B cell (primary cell): ENCODE measurements around the gene TEX13D. TPM values are rescaled to one million over a fixed set of nuclear protein-coding genes. Genes with fewer than 3 reads are reported as not detected.

Experiments used
- ATAC-seq: fragments of 200-7000 bp; cut with Tn5 transposase; one replicate; pipeline ENCODE4 v1.10.0; 2021; ENCODE audit warnings: low read depth, mild to moderate bottlenecking, moderate number of reproducible peaks, moderate library complexity
- CTCF ChIA-PET: fragments of 350-600 bp; sonication (Branson Sonifier 250); formaldehyde crosslinking; loops from one replicate; lab custom pipeline; 2021; ENCODE audit warnings: antibody characterized with exemption, inconsistent platforms; lab: Charles Lee
- POLR2A ChIA-PET: fragments of 350-600 bp; sonication (Branson Sonifier 250); formaldehyde crosslinking; loops from one replicate; lab custom pipeline; 2021; ENCODE audit warnings: antibody characterized with exemption; lab: Charles Lee
- DNase-seq: peaks from one replicate; pipeline ENCODE4 v3.0.0; 2013
- H2AFZ ChIP-seq: 2 replicates; pipeline ENCODE4 v1.6.1; 2012; ENCODE audit warnings: mild to moderate bottlenecking, low read depth, low read length; ENCODE audit not compliant: insufficient read depth, poor library complexity, severe bottlenecking
- H3K27ac ChIP-seq, 2 donors: 1 replicate in 1 of 2; 2 replicates in 1 of 2; pipeline ENCODE4 v1.5.1; 2012 to 2013; ENCODE audit warnings: low read length in 2 of 2, mild to moderate bottlenecking in 2 of 2, moderate library complexity in 1 of 2
- H3K27me3 ChIP-seq, 4 experiments: fragments of 200-600 bp in 1 of 4; sonication (generic) in 1 of 4; replicated peaks in 1 of 4; 1 replicate in 2 of 4; 2 replicates in 2 of 4; pipeline versions ENCODE4 v1.6.1 to v1.7.0; 2013 to 2016; ENCODE audit warnings: low read length in 3 of 4, mild to moderate bottlenecking in 2 of 4, mixed read lengths in 1 of 4, moderate library complexity in 1 of 4; ENCODE audit not compliant: insufficient read depth in 4 of 4, control insufficient read depth in 3 of 4; ENCODE audit errors: control extremely low read depth in 1 of 4
- H3K36me3 ChIP-seq, 2 experiments: replicated peaks in 1 of 2; 1 replicate in 1 of 2; 2 replicates in 1 of 2; pipeline versions ENCODE4 v1.6.1 to v1.7.1; 2013; ENCODE audit warnings: low read length in 1 of 2; ENCODE audit not compliant: insufficient read depth in 2 of 2, control insufficient read depth in 1 of 2; ENCODE audit errors: control extremely low read depth in 1 of 2, extremely low read depth in 1 of 2
- H3K4me1 ChIP-seq, 2 donors: fragments of 200-600 bp in 1 of 2; sonication (generic) in 1 of 2; 1 replicate in 1 of 2; 2 replicates in 1 of 2; pipeline versions ENCODE4 v1.5.1 to v1.6.1; 2013 to 2017; ENCODE audit warnings: low read length in 2 of 2; ENCODE audit not compliant: control insufficient read depth in 2 of 2, insufficient read depth in 2 of 2
- H3K4me2 ChIP-seq: replicated peaks from 2 replicates; pipeline ENCODE3; 2012; ENCODE audit warnings: mild to moderate bottlenecking, low read depth, low read length; ENCODE audit not compliant: poor library complexity, severe bottlenecking
- H3K4me3 ChIP-seq, 5 experiments: fragments of 200-600 bp in 1 of 5; sonication (generic) in 1 of 5; 1 replicate in 3 of 5; 2 replicates in 2 of 5; pipeline versions ENCODE4 v1.5.1 to v1.7.0; 2011 to 2016; ENCODE audit warnings: low read length in 4 of 5, mild to moderate bottlenecking in 4 of 5, low read depth in 2 of 5, control low read depth in 1 of 5, moderate library complexity in 1 of 5; ENCODE audit not compliant: insufficient read depth in 1 of 5; ENCODE audit errors: control extremely low read depth in 1 of 5, extremely low read depth in 1 of 5
- H3K79me2 ChIP-seq: fragments of 200-600 bp; sonication (generic); one replicate; pipeline ENCODE4 v1.6.0; 2016; ENCODE audit warnings: low read length; ENCODE audit not compliant: control insufficient read depth, insufficient read depth
- H3K9ac ChIP-seq: fragments of 200-600 bp; sonication (generic); 2 replicates; pipeline ENCODE4 v1.6.1; 2017; ENCODE audit warnings: mild to moderate bottlenecking, low read length, moderate library complexity
- H3K9me3 ChIP-seq, 3 donors: one replicate each; pipeline versions ENCODE4 v1.6.1 to v1.7.1; 2013; ENCODE audit warnings: low read length in 2 of 3; ENCODE audit not compliant: control insufficient read depth in 2 of 3, insufficient read depth in 1 of 3; ENCODE audit errors: control extremely low read depth in 1 of 3
- H4K20me1 ChIP-seq: 2 replicates; pipeline ENCODE4 v1.6.0; 2012; ENCODE audit warnings: mild to moderate bottlenecking, low read length; ENCODE audit not compliant: insufficient read depth, control insufficient read depth, poor library complexity, severe bottlenecking
- H3K27ac Mint-ChIP-seq: one replicate; pipeline ENCODE4 v1.8.0; 2021; ENCODE audit warnings: mixed read lengths
- H3K27me3 Mint-ChIP-seq: one replicate; pipeline ENCODE4 v1.8.0; 2021; ENCODE audit warnings: mixed read lengths
- H3K4me1 Mint-ChIP-seq: one replicate; pipeline ENCODE4 v1.8.0; 2021; ENCODE audit warnings: mixed read lengths
- H3K4me3 Mint-ChIP-seq: one replicate; pipeline ENCODE4 v1.8.0; 2021; ENCODE audit warnings: mixed read lengths
- H3K9me3 Mint-ChIP-seq: one replicate; pipeline ENCODE4 v1.8.0; 2022; ENCODE audit warnings: mixed read lengths; ENCODE audit not compliant: insufficient read depth
- EZH2 ChIP-seq: IDR thresholded peaks from 2 replicates; pipeline ENCODE4 v1.6.1; 2012; ENCODE audit warnings: borderline replicate concordance, low read depth, mild to moderate bottlenecking, moderate library complexity, low read length; ENCODE audit not compliant: insufficient read depth, poor library complexity, severe bottlenecking
- WGBS: methylation state at CpG from one replicate; pipeline ENCODE4 v1.1.5; 2013; ENCODE audit warnings: missing lambda C conversion rate; ENCODE audit not compliant: insufficient coverage; 5-methylcytosine and 5-hydroxymethylcytosine counted together
- intact Hi-C: fragments of 100-400 bp; cut with micrococcal nuclease; formaldehyde crosslinking; loops from one replicate; pipeline ENCODE4 v1.10.0; 2022
- polyA plus RNA-seq: library from polyadenylated mRNA; depleted of rRNA; stranded (reverse); fragments of >200 nt; gene quantifications from 2 replicates; pipeline ENCODE4 v1.2.3, GENCODE V29; 2012
- total RNA-seq, 2 donors: library from RNA; stranded (reverse); fragments of 120-200 nt in 1 of 2; gene quantifications; 1 replicate in 1 of 2; 2 replicates in 1 of 2; pipeline versions ENCODE4 v1.2.3 to v1.2.4, GENCODE V29; 2013 to 2022
- TF ChIP-seq, protein P1 (sequence below): fragments of 200-600 bp; IDR thresholded peaks from one replicate; pipeline ENCODE4 v1.8.0; 2022; ENCODE audit warnings: antibody characterized with exemption, mild to moderate bottlenecking

Gene TEX13D
- total and polyA plus RNA-seq, 2 donors (not counting 1 experiment from before 2014, with no cell fraction given): not detected

DNA sequence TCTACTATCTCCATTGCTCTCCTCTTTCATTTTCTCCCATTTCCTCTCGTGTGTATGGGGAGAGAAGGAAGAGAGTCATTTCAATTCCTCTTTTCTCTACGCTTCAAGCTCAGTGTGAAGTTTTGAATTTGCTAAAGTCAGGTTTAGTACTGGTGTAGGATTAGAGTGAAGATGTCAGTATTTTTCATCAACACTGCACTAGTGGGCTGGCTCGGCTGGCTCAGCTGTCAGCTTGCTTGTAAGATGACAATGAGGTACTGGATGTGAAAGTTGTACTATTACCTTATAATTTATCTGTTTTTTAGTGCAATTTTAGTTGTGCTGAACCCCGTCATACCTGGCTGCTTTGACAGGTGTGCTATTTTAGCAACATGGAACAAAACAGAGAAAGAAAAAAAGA, 11.8 kb downstream of the TEX13D start:
- Histone ChIP-seq H4K20me1 (no peaks in the 10 kb centered on the region), H3K9ac (no peak overlapping the region), H3K4me2 (no peak overlapping the region), H3K4me1 (no peaks in the 10 kb centered on the region), H3K27ac (no peak overlapping the region), H3K4me3 (no peak overlapping the region), H3K79me2 (no peaks in the 10 kb centered on the region), H3K36me3 (no peaks in the 10 kb centered on the region), H2AFZ (no peak overlapping the region), H3K27me3 (no peaks in the 10 kb centered on the region), H3K9me3 (no peaks in the 10 kb centered on the region)
- ATAC-seq: no peak
- H3K9me3 Mint-ChIP-seq: no peaks in the 10 kb centered on the region
- TF ChIP-seq, protein P1, sequence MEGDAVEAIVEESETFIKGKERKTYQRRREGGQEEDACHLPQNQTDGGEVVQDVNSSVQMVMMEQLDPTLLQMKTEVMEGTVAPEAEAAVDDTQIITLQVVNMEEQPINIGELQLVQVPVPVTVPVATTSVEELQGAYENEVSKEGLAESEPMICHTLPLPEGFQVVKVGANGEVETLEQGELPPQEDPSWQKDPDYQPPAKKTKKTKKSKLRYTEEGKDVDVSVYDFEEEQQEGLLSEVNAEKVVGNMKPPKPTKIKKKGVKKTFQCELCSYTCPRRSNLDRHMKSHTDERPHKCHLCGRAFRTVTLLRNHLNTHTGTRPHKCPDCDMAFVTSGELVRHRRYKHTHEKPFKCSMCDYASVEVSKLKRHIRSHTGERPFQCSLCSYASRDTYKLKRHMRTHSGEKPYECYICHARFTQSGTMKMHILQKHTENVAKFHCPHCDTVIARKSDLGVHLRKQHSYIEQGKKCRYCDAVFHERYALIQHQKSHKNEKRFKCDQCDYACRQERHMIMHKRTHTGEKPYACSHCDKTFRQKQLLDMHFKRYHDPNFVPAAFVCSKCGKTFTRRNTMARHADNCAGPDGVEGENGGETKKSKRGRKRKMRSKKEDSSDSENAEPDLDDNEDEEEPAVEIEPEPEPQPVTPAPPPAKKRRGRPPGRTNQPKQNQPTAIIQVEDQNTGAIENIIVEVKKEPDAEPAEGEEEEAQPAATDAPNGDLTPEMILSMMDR: no peak
- no peak for TF ChIP-seq EZH2
- no peak overlapping the region for H3K4me3 Mint-ChIP-seq
- no CpG with 5 or more reads among the region's 4 CpGs for WGBS
- CTCF ChIA-PET: no interaction called here
- no peaks in the 10 kb centered on the region for H3K27me3 Mint-ChIP-seq
- DNase-seq: no peak
- POLR2A ChIA-PET: no interaction called here
- intact Hi-C loops: no loop called here
- no peaks in the 10 kb centered on the region for H3K4me1 Mint-ChIP-seq
- no peak overlapping the region for H3K27ac Mint-ChIP-seq

DNA sequence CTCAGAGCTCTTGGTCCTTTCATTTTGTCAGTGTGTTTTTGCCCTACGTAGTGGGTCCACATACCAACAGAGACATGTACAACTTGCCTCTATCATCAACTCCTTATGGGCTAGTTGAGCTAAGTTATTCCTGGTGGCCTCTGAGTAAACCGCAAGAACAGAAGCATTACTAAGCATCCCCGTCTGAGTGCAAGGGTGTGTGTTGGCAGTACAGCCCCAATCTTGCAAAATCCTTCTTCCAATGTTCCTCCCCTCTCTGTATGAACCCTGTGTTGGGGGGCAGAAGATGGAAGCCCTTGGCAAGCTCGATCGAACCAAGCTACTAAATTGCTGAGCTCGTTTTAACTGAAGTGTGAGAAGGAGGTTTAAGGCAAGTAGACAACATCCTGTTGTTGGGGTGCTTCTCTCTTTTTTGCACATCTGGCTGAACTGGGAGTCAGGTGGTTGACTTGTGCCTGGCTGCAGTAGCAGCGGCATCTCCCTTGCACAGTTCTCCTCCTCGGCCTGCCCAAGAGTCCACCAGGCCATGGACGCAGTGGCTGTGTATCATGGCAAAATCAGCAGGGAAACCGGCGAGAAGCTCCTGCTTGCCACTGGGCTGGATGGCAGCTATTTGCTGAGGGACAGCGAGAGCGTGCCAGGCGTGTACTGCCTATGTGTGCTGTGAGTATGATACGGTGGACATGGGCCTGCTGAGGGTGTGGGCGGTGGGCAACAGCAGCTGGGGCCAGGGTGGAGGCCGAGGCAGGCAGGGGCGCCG, 13.8 kb downstream of the TEX13D start, which contains the start of gene SH2D1A:
Gene SH2D1A, plus strand, starts transcription at position 447 of the 760 bp plus-strand sequence. Its CDS starts 80 bp downstream, at position 527.
- H3K27ac ChIP-seq: no peak within 1 kb of the TSS
- no peak for ATAC-seq
- no peak for TF ChIP-seq EZH2
- TF ChIP-seq, protein P1: no peak
- H3K4me1 ChIP-seq: no peaks in the 10 kb centered on the region
- H4K20me1 ChIP-seq: no peaks in the 10 kb centered on the region
- ChIA-PET CTCF (no interaction called here), POLR2A (no interaction called here)
- 45% methylated on average over 6 of the region's 19 CpGs for WGBS
- H3K9me3 Mint-ChIP-seq: no peaks in the 10 kb centered on the region
- H3K27me3 ChIP-seq: no peaks in the 10 kb centered on the region
- no peaks in the 10 kb centered on the region for H3K79me2 ChIP-seq
- no peak within 1 kb of the TSS for H3K4me3 Mint-ChIP-seq
- no peak within 1 kb of the TSS for H2AFZ ChIP-seq
- H3K4me2 ChIP-seq: no peak within 1 kb of the TSS
- H3K36me3 ChIP-seq: no peaks in the 10 kb centered on the region
- H3K9ac ChIP-seq: no peak within 1 kb of the TSS
- H3K27ac Mint-ChIP-seq: no peak within 1 kb of the TSS
- H3K4me1 Mint-ChIP-seq: no peaks in the 10 kb centered on the region
- intact Hi-C loops: no loop called here
- H3K27me3 Mint-ChIP-seq: no peaks in the 10 kb centered on the region
- no peak for DNase-seq
- no peak within 1 kb of the TSS for H3K4me3 ChIP-seq
- H3K9me3 ChIP-seq: no peaks in the 10 kb centered on the region
